DND-41 (cell line): ENCODE measurements around the gene FBRSL1.

ENCODE experiments used
- ATAC-seq: fragments of 200-7000 bp; cut with Tn5 transposase; 3 replicates; pipeline ENCODE4 v1.9.1; 2021; ENCODE audit warnings: low read depth; ENCODE audit not compliant: insufficient read depth
- DNase-seq: peaks from one replicate; pipeline ENCODE4 v3.0.0-alpha.2; 2020
- H2AFZ ChIP-seq: 2 replicates; pipeline ENCODE4 v1.6.0; 2012; ENCODE audit warnings: low read depth, low read length
- H3K27ac ChIP-seq: 2 replicates; pipeline ENCODE4 v1.5.1; 2012; ENCODE audit warnings: low read length, inconsistent platforms
- H3K27me3 ChIP-seq: fragments of 200-600 bp; sonication (generic); 2 replicates; pipeline ENCODE4 v1.6.0; 2012; ENCODE audit warnings: low read length, mild to moderate bottlenecking, inconsistent platforms; ENCODE audit not compliant: insufficient read depth, poor library complexity
- H3K36me3 ChIP-seq: 2 replicates; pipeline ENCODE4 v1.5.1; 2012; ENCODE audit warnings: low read length, inconsistent platforms; ENCODE audit not compliant: insufficient read depth
- H3K4me1 ChIP-seq: 2 replicates; pipeline ENCODE4 v1.5.1; 2012; ENCODE audit warnings: mild to moderate bottlenecking, low read length; ENCODE audit not compliant: insufficient read depth
- H3K4me2 ChIP-seq: 2 replicates; pipeline ENCODE4 v1.6.0; 2012; ENCODE audit warnings: mild to moderate bottlenecking, moderate library complexity, low read length, inconsistent platforms; ENCODE audit not compliant: insufficient read depth
- H3K4me3 ChIP-seq, 2 experiments: fragments of 200-600 bp in 1 of 2; shearing (Covaris generic) in 1 of 2; 2 replicates each; pipeline ENCODE4 v1.5.1; 2012 to 2016; ENCODE audit warnings: inconsistent platforms in 2 of 2, low read length in 2 of 2, mild to moderate bottlenecking in 2 of 2, low read depth in 1 of 2, moderate library complexity in 1 of 2
- H3K79me2 ChIP-seq: 2 replicates; pipeline ENCODE4 v1.6.0; 2012; ENCODE audit warnings: low read length, inconsistent platforms; ENCODE audit not compliant: insufficient read depth
- H3K9ac ChIP-seq: 2 replicates; pipeline ENCODE4 v1.6.0; 2012; ENCODE audit warnings: low read depth, mild to moderate bottlenecking, inconsistent platforms, low read length, moderate library complexity
- H3K9me3 ChIP-seq: 2 replicates; pipeline ENCODE4 v1.5.1; 2012; ENCODE audit warnings: low read length, moderate library complexity, mild to moderate bottlenecking, inconsistent platforms; ENCODE audit not compliant: insufficient read depth, severe bottlenecking
- H4K20me1 ChIP-seq: 2 replicates; pipeline ENCODE4 v1.6.0; 2012; ENCODE audit warnings: low read length; ENCODE audit not compliant: insufficient read depth
- CTCF ChIP-seq: IDR thresholded peaks from 2 replicates; pipeline ENCODE4 v1.5.1; 2012; ENCODE audit warnings: borderline replicate concordance, low read length, moderate library complexity, mild to moderate bottlenecking; ENCODE audit not compliant: poor library complexity, severe bottlenecking; ENCODE audit errors: extremely low read depth
- EZH2 ChIP-seq: IDR thresholded peaks from 3 replicates; pipeline ENCODE4 v1.6.1; 2012; ENCODE audit warnings: borderline replicate concordance, low read depth, mild to moderate bottlenecking, moderate library complexity, low read length, inconsistent platforms; ENCODE audit not compliant: severe bottlenecking

FBRSL1 gene

GRCh38 chr12:132555686-132556085, 65.7 kb downstream of the FBRSL1 start:
- Histone ChIP-seq H3K27ac (no peak overlapping the region), H3K27me3 (peaks cover 3% of the 10 kb centered on the region), H3K9me3 (no peaks in the 10 kb centered on the region), H4K20me1 (peaks cover under 1% of the 10 kb centered on the region; the same call in 1 of the 2 replicates), H3K36me3 (peaks cover 2% of the 10 kb centered on the region; the same call in 1 of the 2 replicates), H3K4me1 (peaks cover 12% of the 10 kb centered on the region), H3K9ac (no peak overlapping the region), H3K4me3 (no peak overlapping the region), H2AFZ (no peak overlapping the region), H3K4me2 (no peak overlapping the region), H3K79me2 (peaks cover 7% of the 10 kb centered on the region)
- no peak for ATAC-seq
- TF ChIP-seq CTCF: no peak
- no peak for TF ChIP-seq EZH2
- DNase-seq: no peak

GRCh38 chr12:132556216-132556615, 66.3 kb downstream of the FBRSL1 start:
- H3K9me3 ChIP-seq: no peaks in the 10 kb centered on the region
- H3K79me2 ChIP-seq: peaks cover 12% of the 10 kb centered on the region
- no peak overlapping the region for H3K27ac ChIP-seq
- DNase-seq (no peak), ATAC-seq (no peak)
- peaks cover 3% of the 10 kb centered on the region for H3K27me3 ChIP-seq
- H3K4me1 ChIP-seq: peaks cover 17% of the 10 kb centered on the region
- H4K20me1 ChIP-seq: peaks cover 6% of the 10 kb centered on the region; the same call in 1 of the 2 replicates
- no peak overlapping the region for H3K4me3 ChIP-seq
- H3K36me3 ChIP-seq: peaks cover 2% of the 10 kb centered on the region; the same call in 1 of the 2 replicates
- no peak overlapping the region for H2AFZ ChIP-seq
- no peak overlapping the region for H3K9ac ChIP-seq
- no peak overlapping the region for H3K4me2 ChIP-seq
- no peak for TF ChIP-seq CTCF

GRCh38 chr12:132556801-132557200, 66.8 kb downstream of the FBRSL1 start:
- Histone ChIP-seq H4K20me1 (peaks cover 12% of the 10 kb centered on the region), H3K4me3 (no peak overlapping the region), H3K36me3 (peaks cover 2% of the 10 kb centered on the region; the same call in 1 of the 2 replicates), H3K27ac (no peak overlapping the region), H3K4me1 (peaks cover 23% of the 10 kb centered on the region), H3K9me3 (no peaks in the 10 kb centered on the region), H2AFZ (no peak overlapping the region), H3K79me2 (peaks cover 18% of the 10 kb centered on the region), H3K27me3 (peaks cover 3% of the 10 kb centered on the region), H3K4me2 (no peak overlapping the region), H3K9ac (no peak overlapping the region)
- DNase-seq (no peak), ATAC-seq (no peak)
- TF ChIP-seq EZH2 (no peak), CTCF (no peak)
